Stimulated activated CD8-positive, alpha-beta memory T cell treated with anti-CD3 and anti-CD28 coated beads, Interleukin-4, amount 100 ng/mL, for 48 hours (primary cell): ENCODE measurements around the gene SPTLC2.
"Not testable (repeated sequence)": the region's sequence is repeated elsewhere in the genome, so short reads cannot be mapped to it uniquely, and the experiment has no call there.

Experiments
- DNase-seq: peaks from one replicate; pipeline ENCODE4 v3.0.0-alpha.2; 2020

Gene SPTLC2

GRCh38 chr14:77616454-77617229 lies at the start of gene SPTLC2:
SPTLC2 (minus strand) TSS chr14:77616637; CDS start chr14:77616579, 58 bp downstream.
- DNase-seq, result peak; percentile 97

GRCh38 chr14:77663293-77663692 lies 46.9 kb upstream of the SPTLC2 start:
- DNase-seq, result no peak

- DNase-seq, result not testable (repeated sequence)
These were observed 45.1 kb upstream of the SPTLC2 start for GRCh38 chr14:77661562-77661961.

GRCh38 chr14:77660754-77661153 lies 44.3 kb upstream of the SPTLC2 start:
- DNase-seq, result no peak

GRCh38 chr14:77659831-77660230 lies 43.4 kb upstream of the SPTLC2 start:
- no peak for DNase-seq

- DNase-seq, result no peak
These were observed 40.8 kb upstream of the SPTLC2 start for GRCh38 chr14:77657280-77657679.

- no peak for DNase-seq
These were observed 37.6 kb upstream of the SPTLC2 start for GRCh38 chr14:77654001-77654441.

GRCh38 chr14:77649326-77649725 lies 32.9 kb upstream of the SPTLC2 start:
- DNase-seq, result no peak

- DNase-seq, result no peak
These were observed 32.2 kb upstream of the SPTLC2 start for GRCh38 chr14:77648520-77649200.

GRCh38 chr14:77647853-77648252 lies 31.4 kb upstream of the SPTLC2 start:
- DNase-seq, result no peak

- no peak for DNase-seq
These were observed 30.5 kb upstream of the SPTLC2 start for GRCh38 chr14:77646907-77647306.

- DNase-seq, result no peak
These were observed 29.2 kb upstream of the SPTLC2 start for GRCh38 chr14:77645520-77646230.

- DNase-seq, result no peak
These were observed 26.0 kb upstream of the SPTLC2 start for GRCh38 chr14:77642407-77642806.

- DNase-seq, result peak; percentile 81
These were observed 25.3 kb upstream of the SPTLC2 start for GRCh38 chr14:77641534-77642341.

GRCh38 chr14:77640756-77641533 lies 24.5 kb upstream of the SPTLC2 start:
- DNase-seq, result no peak

GRCh38 chr14:77638771-77639171 lies 22.3 kb upstream of the SPTLC2 start:
- DNase-seq, result no peak

- DNase-seq, result not testable (repeated sequence)
These were observed 19.4 kb upstream of the SPTLC2 start for GRCh38 chr14:77635869-77636268.

- DNase-seq, result not testable (repeated sequence)
These were observed 19.0 kb upstream of the SPTLC2 start for GRCh38 chr14:77635466-77635865.

GRCh38 chr14:77630111-77630510 lies 13.7 kb upstream of the SPTLC2 start:
- no peak for DNase-seq

- DNase-seq, result no peak
These were observed 8.9 kb upstream of the SPTLC2 start for GRCh38 chr14:77625360-77625759.

- DNase-seq, result no peak
These were observed 6.8 kb upstream of the SPTLC2 start for GRCh38 chr14:77623201-77623600.
